Nephron progenitor cell (in vitro differentiated cells): ENCODE results near the gene TREML1.

Source experiments
- DNase-seq: peaks from one replicate; pipeline ENCODE4 v3.0.0; 2021
- H3K27ac Mint-ChIP-seq: 2 replicates; pipeline ENCODE4 v1.8.0; 2021; ENCODE audit warnings: mild to moderate bottlenecking, moderate library complexity, mixed read lengths
- H3K27me3 Mint-ChIP-seq: 2 replicates; pipeline ENCODE4 v1.8.0; 2021; ENCODE audit warnings: mild to moderate bottlenecking, low read depth, mixed read lengths; ENCODE audit not compliant: poor library complexity
- H3K36me3 Mint-ChIP-seq: 2 replicates; pipeline ENCODE4 v1.8.0; 2021; ENCODE audit warnings: low read depth, mixed read lengths
- H3K4me1 Mint-ChIP-seq: 2 replicates; pipeline ENCODE4 v1.8.0; 2021; ENCODE audit warnings: mixed read lengths
- H3K4me3 Mint-ChIP-seq: 2 replicates; pipeline ENCODE4 v1.8.0; 2021; ENCODE audit warnings: mild to moderate bottlenecking, moderate library complexity, mixed read lengths
- H3K9me3 Mint-ChIP-seq: 2 replicates; pipeline ENCODE4 v1.8.0; 2021; ENCODE audit warnings: mild to moderate bottlenecking, moderate library complexity, mixed read lengths
- CTCF ChIP-seq: fragments of 200-600 bp; sonication (generic); IDR thresholded peaks from 2 replicates; pipeline ENCODE4 v1.5.0; 2021; ENCODE audit warnings: antibody characterized with exemption

TREML1 gene

DNA sequence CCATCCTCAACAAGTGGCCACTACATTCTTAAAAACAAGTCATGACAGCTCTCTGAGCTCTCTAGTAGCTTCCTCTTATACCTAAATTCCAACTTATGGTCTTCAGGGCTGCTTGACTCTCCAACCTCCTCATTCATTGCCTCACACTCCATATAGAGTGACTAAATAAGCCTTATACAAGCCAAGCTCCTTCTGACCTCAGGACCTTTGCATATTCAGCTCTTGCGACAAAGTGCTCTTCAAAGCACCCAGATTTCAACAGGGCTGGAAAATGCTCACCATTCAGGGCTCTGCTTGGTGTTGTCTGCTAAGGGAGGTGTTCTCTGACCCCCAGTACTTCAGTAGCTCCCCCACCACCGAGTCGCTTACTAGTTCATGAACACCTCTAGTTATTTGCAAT lies 43.1 kb upstream of the TREML1 start:
- no peak for TF ChIP-seq CTCF
- Mint-ChIP-seq H3K27me3 (peaks cover 43% of the 10 kb centered on the region), H3K4me3 (no peak overlapping the region), H3K4me1 (peaks cover 8% of the 10 kb centered on the region), H3K36me3 (no peaks in the 10 kb centered on the region), H3K9me3 (no peaks in the 10 kb centered on the region), H3K27ac (no peak overlapping the region)
- DNase-seq, result no peak

DNA sequence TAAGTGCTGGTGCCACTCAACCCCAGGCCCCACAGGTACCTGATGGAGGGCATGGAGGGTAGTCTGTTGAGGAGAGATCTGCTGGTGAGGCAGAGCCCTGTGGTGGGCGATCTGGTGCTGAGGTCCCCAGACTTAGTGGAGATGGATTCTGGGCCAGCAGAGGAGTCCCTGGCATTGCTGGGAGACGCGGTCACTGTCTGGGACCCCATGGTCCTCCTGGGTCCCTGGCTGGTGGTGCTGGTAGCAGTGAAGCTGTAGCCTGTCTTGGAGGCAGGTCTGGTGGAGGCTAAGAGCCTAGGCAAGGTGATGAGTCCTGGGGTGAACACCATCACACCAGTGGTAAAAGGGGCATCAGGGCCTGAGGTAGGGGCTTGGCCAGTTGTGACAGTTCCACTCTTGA lies 40.2 kb upstream of the TREML1 start:
- Mint-ChIP-seq H3K4me1 (no peaks in the 10 kb centered on the region), H3K4me3 (no peak overlapping the region), H3K36me3 (no peaks in the 10 kb centered on the region), H3K27ac (no peak overlapping the region), H3K27me3 (peaks cover 59% of the 10 kb centered on the region), H3K9me3 (peaks cover 13% of the 10 kb centered on the region)
- TF ChIP-seq CTCF, result no peak
- no peak for DNase-seq

GRCh38 chr6:41193884-41194283 lies 39.7 kb upstream of the TREML1 start:
- Mint-ChIP-seq H3K4me3 (no peak overlapping the region), H3K36me3 (no peaks in the 10 kb centered on the region), H3K4me1 (no peaks in the 10 kb centered on the region), H3K9me3 (peaks cover 15% of the 10 kb centered on the region), H3K27me3 (peaks cover 58% of the 10 kb centered on the region), H3K27ac (no peak overlapping the region)
- TF ChIP-seq CTCF, result no peak
- DNase-seq, result no peak

DNA sequence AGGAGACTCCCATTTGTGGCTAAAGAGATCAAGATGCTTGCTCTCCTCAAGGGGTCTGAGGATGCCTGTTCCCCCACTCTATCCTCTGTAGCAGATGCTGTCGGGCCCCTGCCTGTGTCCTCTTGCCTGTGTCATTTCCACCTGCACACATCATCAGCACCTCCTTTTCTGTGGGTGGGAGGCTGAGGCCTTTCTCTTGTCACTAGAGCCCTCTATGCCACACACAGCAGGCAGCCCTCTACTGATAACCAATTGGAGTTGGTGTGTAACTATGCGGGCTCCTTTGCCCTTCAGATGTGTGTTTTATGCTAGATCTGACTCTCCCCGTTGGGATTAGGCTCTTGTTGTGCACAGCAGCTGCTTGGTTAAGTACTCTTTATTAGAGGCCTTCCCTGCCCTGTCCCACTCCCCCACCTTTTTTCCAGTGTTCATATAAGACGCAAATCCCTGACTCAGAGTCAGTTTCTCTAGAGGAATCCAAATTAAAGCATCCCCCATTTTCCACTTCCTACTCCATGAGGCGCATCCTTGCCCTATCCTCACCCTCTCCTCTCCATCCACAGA lies 39.1 kb upstream of the TREML1 start:
- H3K36me3 Mint-ChIP-seq, result no peaks in the 10 kb centered on the region
- peaks cover 58% of the 10 kb centered on the region for H3K27me3 Mint-ChIP-seq
- TF ChIP-seq CTCF, result no peak
- no peak for DNase-seq
- peaks cover 15% of the 10 kb centered on the region for H3K9me3 Mint-ChIP-seq
- H3K4me3 Mint-ChIP-seq, result no peak overlapping the region
- no peak overlapping the region for H3K27ac Mint-ChIP-seq
- no peaks in the 10 kb centered on the region for H3K4me1 Mint-ChIP-seq

GRCh38 chr6:41191569-41191968 lies 37.4 kb upstream of the TREML1 start:
- Mint-ChIP-seq H3K36me3 (no peaks in the 10 kb centered on the region), H3K27ac (no peak overlapping the region), H3K4me3 (no peak overlapping the region), H3K9me3 (peaks cover 15% of the 10 kb centered on the region), H3K27me3 (peaks cover 57% of the 10 kb centered on the region), H3K4me1 (no peaks in the 10 kb centered on the region)
- peak; percentile 54 for DNase-seq
- peak; percentile 52 for TF ChIP-seq CTCF

DNA sequence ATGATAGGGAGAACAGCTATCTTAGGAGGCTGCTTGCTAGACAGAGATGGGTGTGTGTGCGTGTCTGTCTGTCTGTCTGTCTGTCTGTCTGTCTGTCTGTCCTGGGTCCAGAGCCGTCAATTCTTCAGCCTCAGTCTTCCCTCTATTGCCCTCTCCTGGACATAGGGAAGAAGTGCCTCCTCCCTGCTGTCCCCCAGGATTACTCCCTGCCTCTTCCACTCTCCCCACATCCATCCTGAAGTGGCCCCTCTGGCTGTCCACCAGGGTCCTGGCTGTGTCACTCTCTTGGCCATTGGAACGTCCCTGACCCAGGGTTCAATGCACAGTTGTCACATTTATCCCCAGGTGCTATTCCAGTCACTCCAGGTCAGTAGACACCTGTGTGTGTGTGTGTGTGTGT lies 36.6 kb upstream of the TREML1 start:
- no peak for TF ChIP-seq CTCF
- Mint-ChIP-seq H3K4me1 (no peaks in the 10 kb centered on the region), H3K27me3 (peaks cover 54% of the 10 kb centered on the region), H3K36me3 (no peaks in the 10 kb centered on the region), H3K9me3 (peaks cover 15% of the 10 kb centered on the region), H3K4me3 (no peak overlapping the region), H3K27ac (no peak overlapping the region)
- DNase-seq, result no peak
